Lower lobe of right lung (tissue), 2 donors: Measurements from ENCODE around the gene CYP46A1. TPM values are rescaled to one million over a fixed set of nuclear protein-coding genes. Genes with fewer than 3 reads are reported as not detected.

Experiments
- ATAC-seq, 2 donors: fragments of 200-7000 bp; cut with Tn5 transposase; one replicate each; pipeline ENCODE4 v1.9.1; 2020 to 2022; ENCODE audit warnings: mild to moderate bottlenecking in 2 of 2, moderate library complexity in 2 of 2
- DNase-seq: peaks from one replicate; pipeline ENCODE4 v3.0.0-alpha.2; 2020
- H3K27ac ChIP-seq: fragments of 200-600 bp; one replicate; pipeline ENCODE4 v1.8.0; 2022
- H3K27me3 ChIP-seq: fragments of 200-600 bp; one replicate; pipeline ENCODE4 v1.8.0; 2022; ENCODE audit warnings: low read depth
- H3K36me3 ChIP-seq: fragments of 200-600 bp; one replicate; pipeline ENCODE4 v1.8.0; 2022; ENCODE audit warnings: mild to moderate bottlenecking
- H3K4me1 ChIP-seq: fragments of 200-600 bp; one replicate; pipeline ENCODE4 v1.8.0; 2022
- H3K4me3 ChIP-seq: fragments of 200-600 bp; one replicate; pipeline ENCODE4 v1.8.0; 2022; ENCODE audit warnings: mild to moderate bottlenecking
- H3K9me3 ChIP-seq: fragments of 200-600 bp; one replicate; pipeline ENCODE4 v1.8.0; 2022
- intact Hi-C: fragments of 100-400 bp; cut with DNase I; formaldehyde crosslinking; loops from one replicate; pipeline ENCODE4 v1.11.0; 2022
- total RNA-seq: library from RNA; stranded (reverse); fragmentation: NEBNext Ultra II Directional; extraction: Animal tissue kit (Norgen Biotek cat#: 25700); gene quantifications from one replicate; pipeline ENCODE4 v1.2.1, GENCODE V29; 2021
- TF ChIP-seq, protein P1 (sequence below): fragments of 200-600 bp; IDR thresholded peaks from one replicate; pipeline ENCODE4 v1.8.0; 2022; ENCODE audit warnings: antibody characterized with exemption, mild to moderate bottlenecking
- donor health status: DM: no; HTN: yes; CAD: no; lungs with severe emphysema.

The CYP46A1 gene
- total RNA-seq, 1 donor from 2014 or later, result 0.62 TPM

DNA sequence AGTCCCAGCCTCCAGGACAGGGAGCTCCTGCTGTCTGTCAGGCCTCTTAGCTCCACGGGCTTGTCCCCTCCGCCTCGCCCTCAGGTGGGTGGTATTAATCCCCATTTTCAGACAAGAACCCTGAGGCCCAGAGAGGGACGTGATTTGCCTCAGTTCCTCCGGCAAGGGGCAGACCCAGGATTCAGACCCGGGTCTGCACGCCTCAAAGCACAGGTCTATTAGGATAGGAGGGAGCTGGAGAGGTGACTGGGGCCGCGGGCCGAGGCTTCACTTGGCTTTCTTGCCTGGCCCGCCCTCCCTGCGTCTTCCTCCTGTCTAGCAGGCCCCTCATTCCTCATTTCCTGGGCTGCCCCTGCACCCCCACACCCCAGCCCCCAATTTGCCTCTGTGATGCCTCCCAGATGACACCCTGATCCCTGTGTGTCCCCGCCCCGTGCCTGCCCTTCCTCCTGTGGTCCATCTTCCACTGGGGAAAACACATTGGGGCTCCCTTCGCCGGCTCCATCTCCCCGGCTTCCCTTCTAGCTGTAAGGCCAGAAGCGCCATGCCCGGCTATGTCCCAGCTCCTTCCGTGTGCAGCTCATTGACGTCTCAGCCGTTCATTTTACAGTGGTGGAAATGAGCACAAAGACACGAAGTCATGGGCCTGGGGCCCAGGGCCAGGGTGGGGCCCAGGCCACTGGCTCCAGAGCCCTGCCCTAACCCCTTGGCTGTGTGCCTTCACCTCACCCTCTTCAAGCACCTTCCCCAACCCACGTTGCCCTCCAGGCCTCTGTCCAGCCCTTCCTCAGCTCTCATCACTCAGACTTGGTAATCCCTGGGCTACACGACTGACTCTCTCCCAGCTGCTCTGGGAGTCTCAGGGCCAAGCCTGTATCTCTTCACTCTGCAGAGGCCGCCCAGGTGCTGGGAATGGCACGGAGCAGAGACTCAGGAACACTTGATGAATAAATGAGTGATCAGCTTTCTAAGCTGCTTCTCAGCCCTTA lies 15.5 kb upstream of the CYP46A1 start:
- TF ChIP-seq, protein P1, sequence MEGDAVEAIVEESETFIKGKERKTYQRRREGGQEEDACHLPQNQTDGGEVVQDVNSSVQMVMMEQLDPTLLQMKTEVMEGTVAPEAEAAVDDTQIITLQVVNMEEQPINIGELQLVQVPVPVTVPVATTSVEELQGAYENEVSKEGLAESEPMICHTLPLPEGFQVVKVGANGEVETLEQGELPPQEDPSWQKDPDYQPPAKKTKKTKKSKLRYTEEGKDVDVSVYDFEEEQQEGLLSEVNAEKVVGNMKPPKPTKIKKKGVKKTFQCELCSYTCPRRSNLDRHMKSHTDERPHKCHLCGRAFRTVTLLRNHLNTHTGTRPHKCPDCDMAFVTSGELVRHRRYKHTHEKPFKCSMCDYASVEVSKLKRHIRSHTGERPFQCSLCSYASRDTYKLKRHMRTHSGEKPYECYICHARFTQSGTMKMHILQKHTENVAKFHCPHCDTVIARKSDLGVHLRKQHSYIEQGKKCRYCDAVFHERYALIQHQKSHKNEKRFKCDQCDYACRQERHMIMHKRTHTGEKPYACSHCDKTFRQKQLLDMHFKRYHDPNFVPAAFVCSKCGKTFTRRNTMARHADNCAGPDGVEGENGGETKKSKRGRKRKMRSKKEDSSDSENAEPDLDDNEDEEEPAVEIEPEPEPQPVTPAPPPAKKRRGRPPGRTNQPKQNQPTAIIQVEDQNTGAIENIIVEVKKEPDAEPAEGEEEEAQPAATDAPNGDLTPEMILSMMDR, result no peak
- no peaks in the 10 kb centered on the region for H3K9me3 ChIP-seq
- no peaks in the 10 kb centered on the region for H3K36me3 ChIP-seq
- DNase-seq (no peak), ATAC-seq (no peak)
- no peak overlapping the region for H3K27ac ChIP-seq
- intact Hi-C loops, result no loop called here
- no peaks in the 10 kb centered on the region for H3K27me3 ChIP-seq
- no peaks in the 10 kb centered on the region for H3K4me1 ChIP-seq
- no peak overlapping the region for H3K4me3 ChIP-seq

DNA sequence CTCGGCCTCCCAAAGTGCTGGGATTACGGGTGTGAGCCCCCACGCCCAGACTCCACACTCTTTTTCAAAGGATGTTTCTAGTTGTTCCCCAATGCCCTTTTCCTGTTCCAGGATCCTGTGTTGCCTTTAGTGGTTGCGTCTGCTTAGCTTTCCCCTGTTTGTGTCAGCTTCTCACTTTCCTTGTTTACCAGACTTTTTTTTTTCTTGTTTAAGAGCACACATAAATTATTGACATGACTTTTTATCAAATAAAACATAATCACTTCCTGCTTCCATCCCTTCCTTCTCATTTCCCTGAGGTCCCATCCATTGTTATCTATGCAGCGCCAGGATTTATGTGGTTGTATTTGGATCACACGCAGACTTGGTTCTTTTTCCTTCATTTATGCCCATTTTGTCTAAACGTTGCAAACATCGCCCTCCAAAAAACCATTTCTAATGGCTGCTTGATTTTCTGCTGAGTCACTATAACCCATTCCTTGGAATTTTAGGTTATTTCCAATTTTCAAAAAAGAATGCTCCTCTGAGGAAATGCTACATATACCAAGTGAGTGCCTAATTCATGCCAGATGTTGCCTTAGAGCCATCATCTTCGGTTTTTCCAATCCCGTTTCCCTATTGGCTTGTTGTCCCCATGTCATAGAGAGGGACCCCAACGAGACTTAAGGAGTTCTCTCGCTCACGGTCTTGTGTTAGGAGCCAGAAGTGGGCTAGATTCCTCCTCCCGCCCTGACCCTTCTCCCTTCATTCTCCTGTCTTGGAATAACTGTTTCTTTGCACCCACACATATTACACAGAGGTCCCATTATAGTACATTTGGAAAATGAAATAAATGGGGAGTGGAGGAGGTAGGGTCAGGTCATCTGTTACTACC lies 13.5 kb upstream of the CYP46A1 start:
- Histone ChIP-seq H3K27ac (no peak overlapping the region), H3K36me3 (no peaks in the 10 kb centered on the region), H3K4me3 (no peak overlapping the region), H3K9me3 (no peaks in the 10 kb centered on the region), H3K4me1 (no peaks in the 10 kb centered on the region), H3K27me3 (no peaks in the 10 kb centered on the region)
- intact Hi-C loops, result no loop called here
- TF ChIP-seq, protein P1, result no peak
- ATAC-seq, result no peak
- peak; percentile 19 for DNase-seq

DNA sequence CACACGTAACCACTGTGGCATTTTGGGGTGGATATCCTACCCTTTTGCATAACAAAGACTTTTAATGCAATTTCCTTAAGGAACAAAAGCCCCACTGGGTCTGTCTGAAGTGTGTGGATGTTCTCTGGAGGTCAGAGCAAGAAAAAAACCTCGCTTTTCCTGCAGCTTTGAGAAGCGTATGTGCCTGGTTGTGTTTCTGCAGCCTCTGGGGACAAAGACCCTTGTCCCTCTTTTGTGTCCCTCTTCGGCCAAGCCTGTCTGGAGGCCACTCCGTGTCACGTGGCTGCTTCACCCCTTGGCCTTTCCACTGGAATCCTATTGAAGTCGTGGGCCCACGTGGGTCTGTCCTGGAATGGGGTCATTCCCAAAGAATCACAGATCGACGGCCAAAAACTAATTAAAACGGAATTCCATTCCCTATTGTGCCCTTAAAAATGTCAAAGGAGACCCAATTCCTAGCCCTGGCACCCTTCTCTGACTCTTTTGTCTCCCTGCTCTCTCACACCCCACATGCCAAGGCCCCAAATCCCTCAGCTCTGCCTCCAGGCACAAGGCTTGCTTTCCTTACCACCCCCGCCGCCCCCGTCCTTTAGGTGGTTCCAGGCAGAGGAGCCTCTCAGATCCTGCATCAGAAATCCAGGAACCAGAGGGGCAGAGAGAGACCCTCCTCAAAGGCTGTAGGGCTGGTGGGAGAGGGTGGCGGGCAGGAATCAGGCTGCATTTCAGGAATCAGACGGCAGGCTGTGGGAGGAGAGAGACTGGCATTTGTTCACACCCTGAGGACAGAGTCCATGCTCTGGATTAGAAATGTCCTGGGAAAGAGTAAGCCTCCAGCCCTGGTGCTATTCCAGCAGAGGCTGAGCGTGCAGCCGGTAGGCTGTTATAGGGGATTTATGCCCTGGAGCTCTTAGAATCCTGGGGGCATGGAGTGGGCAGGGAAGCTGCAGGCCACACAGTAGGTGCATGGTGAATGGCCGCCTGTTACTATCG lies 12.6 kb upstream of the CYP46A1 start:
- H3K27ac ChIP-seq, result no peak overlapping the region
- H3K9me3 ChIP-seq, result no peaks in the 10 kb centered on the region
- ATAC-seq (no peak), DNase-seq (peak; percentile 6)
- no peak overlapping the region for H3K4me3 ChIP-seq
- H3K4me1 ChIP-seq, result no peaks in the 10 kb centered on the region
- intact Hi-C loops, result no loop called here
- no peaks in the 10 kb centered on the region for H3K36me3 ChIP-seq
- no peaks in the 10 kb centered on the region for H3K27me3 ChIP-seq
- TF ChIP-seq, protein P1, result no peak

DNA sequence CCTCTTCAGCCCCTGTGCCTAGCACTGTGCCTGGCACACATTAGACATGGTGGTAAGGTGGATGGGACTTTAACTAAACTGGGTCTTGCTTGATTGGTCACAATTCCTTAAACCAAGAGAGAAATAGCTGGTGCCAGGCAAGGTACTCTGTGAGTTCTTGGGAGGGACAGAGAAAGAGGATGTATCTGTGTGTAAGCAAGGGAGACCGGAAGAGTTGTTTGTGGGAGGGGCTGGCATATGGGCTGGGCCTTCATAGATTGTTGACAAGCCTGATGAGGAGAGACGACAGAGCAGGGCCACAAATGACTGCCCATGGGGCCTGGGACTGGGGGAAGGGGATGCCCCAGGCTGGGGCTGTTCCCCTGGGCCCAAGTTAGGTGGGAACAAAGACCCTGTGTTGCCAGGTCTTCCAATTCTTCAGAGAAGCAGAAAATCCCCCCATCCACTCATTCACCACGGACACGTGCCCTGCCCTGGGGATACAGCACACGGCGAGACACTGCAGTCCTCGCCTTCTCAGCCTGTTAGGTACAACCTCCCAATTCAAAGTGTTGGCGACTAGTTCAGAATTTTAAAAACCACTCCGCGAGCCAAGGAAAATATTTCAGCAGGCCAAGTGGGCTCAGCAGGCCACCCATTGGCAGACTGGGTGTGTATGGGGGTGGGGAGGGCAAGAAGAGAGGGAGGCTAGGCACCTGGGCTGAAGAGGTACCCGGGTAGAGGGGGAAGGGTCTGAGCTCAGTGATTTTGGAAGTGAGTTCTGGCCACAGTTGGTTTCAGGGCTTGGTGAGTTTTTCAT lies 11.4 kb upstream of the CYP46A1 start:
- H3K27me3 ChIP-seq, result no peaks in the 10 kb centered on the region
- H3K4me1 ChIP-seq, result no peaks in the 10 kb centered on the region
- ATAC-seq, result no peak
- no peak for DNase-seq
- H3K9me3 ChIP-seq, result peaks cover 2% of the 10 kb centered on the region
- no peak overlapping the region for H3K27ac ChIP-seq
- H3K36me3 ChIP-seq, result no peaks in the 10 kb centered on the region
- TF ChIP-seq, protein P1, result no peak
- intact Hi-C loops, result no loop called here
- H3K4me3 ChIP-seq, result no peak overlapping the region
